Prostate gland (tissue), 2 donors: Measurements from ENCODE around the gene TRIO.

Experiments
- CTCF ChIP-seq, 4 experiments: fragments of 200-600 bp in 2 of 4; fragments of 450-650 bp in 2 of 4; sonication (generic) in 2 of 4; IDR thresholded peaks; 1 replicate in 3 of 4; 2 replicates in 1 of 4; pipeline ENCODE4 v1.5.1; 2016 to 2019; ENCODE audit warnings: antibody characterized with exemption in 4 of 4, mild to moderate bottlenecking in 2 of 4, moderate library complexity in 2 of 4
- POLR2A ChIP-seq: fragments of 450-650 bp; IDR thresholded peaks from one replicate; pipeline ENCODE4 v1.6.1; 2016; ENCODE audit warnings: antibody characterized with exemption, mild to moderate bottlenecking

GRCh38 chr5:14299666-14300065 lies 156.5 kb downstream of the TRIO start:
- TF ChIP-seq CTCF (IDR thresholded peaks at IDR 0.05) (no peak), POLR2A (no peak)
